Loucy (cell line): Measurements from ENCODE around the gene MYBBP1A.

Experiments
- CTCF ChIP-seq: fragments of 200-600 bp; sonication (generic); conservative IDR thresholded peaks from 2 replicates; pipeline ENCODE4 v1.5.1; 2014; ENCODE audit warnings: mild to moderate bottlenecking, antibody characterized with exemption, low read length
- EZH2phosphoT487 ChIP-seq: fragments of 200-600 bp; IDR thresholded peaks from 2 replicates; pipeline ENCODE4 v1.6.1; 2018; ENCODE audit warnings: antibody characterized with exemption, mild to moderate bottlenecking, moderate library complexity, borderline replicate concordance

DNA sequence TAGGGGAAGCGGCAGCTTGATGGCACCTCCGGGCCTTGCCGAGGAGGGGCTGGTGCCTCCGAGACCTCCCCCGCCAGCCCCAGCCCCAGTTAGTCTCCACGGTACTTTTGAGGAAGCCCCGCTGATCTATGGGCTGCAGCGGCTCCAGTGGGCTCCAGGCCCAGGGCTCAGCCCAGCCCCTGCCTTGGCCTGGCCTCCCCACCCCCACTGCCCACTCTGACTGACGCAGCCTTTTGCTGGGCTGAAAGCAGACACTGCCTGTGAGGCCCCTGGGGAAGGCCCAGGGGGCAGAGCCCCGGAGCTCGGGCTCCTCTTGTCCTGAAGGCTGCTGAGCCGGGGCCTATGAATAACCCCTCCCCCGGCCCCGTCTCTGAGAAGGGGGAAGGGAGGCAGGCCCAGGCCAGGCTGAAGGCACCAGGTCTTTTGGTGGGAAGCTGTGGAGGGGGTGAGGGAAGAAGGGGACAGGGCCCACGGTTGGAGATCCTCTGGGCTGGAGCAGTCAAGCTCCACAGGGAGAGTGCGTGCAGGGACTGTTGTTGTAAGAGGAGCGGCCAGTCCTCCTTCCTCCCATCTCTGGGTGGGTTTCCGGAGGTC is 21.6 kb upstream of the MYBBP1A start:
- TF ChIP-seq CTCF (no peak), EZH2phosphoT487 (no peak)
